SK-N-SH (cell line): ENCODE results near the gene GOLGA6D. TPM values are rescaled to one million over a fixed set of nuclear protein-coding genes. Genes with fewer than 3 reads are reported as not detected.
"Not testable (repeated sequence)": the region's sequence is repeated elsewhere in the genome, so short reads cannot be mapped to it uniquely, and the experiment has no call there.

Experiments
- CTCF ChIA-PET: fragments of 300-600, 350-600 bp; formaldehyde crosslinking; extraction: SDS; loops from one replicate; lab custom pipeline; 2021; lab: Yijun Ruan, JAX
- POLR2A ChIA-PET: fragments of 350-600 bp; sonication (Branson Sonifier 250); formaldehyde crosslinking; extraction: SDS; loops from one replicate; lab custom pipeline; 2020; ENCODE audit warnings: antibody characterized with exemption, inconsistent platforms; lab: Yijun Ruan, JAX
- DNase-seq: peaks from one replicate; pipeline ENCODE4 v3.0.0; 2012
- H2AFZ ChIP-seq: fragments of 200-600 bp; sonication (generic); 2 replicates; pipeline ENCODE4 v1.8.1; 2016; ENCODE audit warnings: antibody characterized with exemption, mild to moderate bottlenecking, low read depth
- H3F3A ChIP-seq: fragments of 200-600 bp; sonication (generic); replicated peaks from 2 replicates; pipeline ENCODE3; 2016; ENCODE audit warnings: antibody characterized with exemption, mild to moderate bottlenecking; ENCODE audit not compliant: insufficient read depth
- H3K27ac ChIP-seq, 2 experiments: fragments of 200-500 bp in 1 of 2; fragments of 200-600 bp in 1 of 2; sonication (Bioruptor generic) in 1 of 2; sonication (generic), shearing (Covaris generic) in 1 of 2; 2 replicates each; pipeline versions ENCODE4 v1.5.1 to v1.6.1; 2014 to 2016; ENCODE audit warnings: low read depth in 2 of 2, inconsistent platforms in 1 of 2, low read length in 1 of 2, mild to moderate bottlenecking in 1 of 2, mixed read lengths in 1 of 2
- H3K27me3 ChIP-seq: fragments of 200-600 bp; sonication (generic), shearing (Covaris generic); 2 replicates; pipeline ENCODE4 v1.6.1; 2016; ENCODE audit warnings: mixed run types; ENCODE audit not compliant: insufficient read depth
- H3K36me3 ChIP-seq, 2 experiments: fragments of 200-500 bp in 1 of 2; fragments of 200-600 bp in 1 of 2; sonication (Bioruptor generic) in 1 of 2; sonication (generic) in 1 of 2; replicated peaks in 1 of 2; 2 replicates each; pipeline versions ENCODE3 to v1.5.1; 2014 to 2016; ENCODE audit warnings: low read length in 1 of 2, mild to moderate bottlenecking in 1 of 2; ENCODE audit not compliant: insufficient read depth in 2 of 2, control insufficient read depth in 1 of 2
- H3K4me1 ChIP-seq, 2 experiments: fragments of 200-500 bp in 1 of 2; fragments of 200-600 bp in 1 of 2; sonication (Bioruptor generic) in 1 of 2; sonication (generic), shearing (Covaris generic) in 1 of 2; 2 replicates each; pipeline versions ENCODE4 v1.5.1 to v1.6.1; 2014 to 2016; ENCODE audit warnings: low read depth in 1 of 2, low read length in 1 of 2, mixed run types in 1 of 2; ENCODE audit not compliant: insufficient read depth in 2 of 2, control insufficient read depth in 1 of 2
- H3K4me2 ChIP-seq: fragments of 200-600 bp; sonication (generic), shearing (Covaris generic); 2 replicates; pipeline ENCODE4 v1.6.1; 2017; ENCODE audit warnings: mixed run types
- H3K4me3 ChIP-seq, 2 experiments: fragments of 200-500 bp in 1 of 2; fragments of 200-600 bp in 1 of 2; sonication (Bioruptor generic) in 1 of 2; sonication (generic), shearing (Covaris generic) in 1 of 2; 2 replicates each; pipeline versions ENCODE4 v1.5.1 to v1.8.1; 2014 to 2016; ENCODE audit warnings: low read depth in 2 of 2, inconsistent platforms in 1 of 2, low read length in 1 of 2, mild to moderate bottlenecking in 1 of 2, mixed read lengths in 1 of 2, moderate library complexity in 1 of 2
- H3K79me2 ChIP-seq: fragments of 200-600 bp; sonication (generic); 2 replicates; pipeline ENCODE4 v1.8.1; 2017; ENCODE audit warnings: mild to moderate bottlenecking; ENCODE audit not compliant: insufficient read depth
- H3K9ac ChIP-seq: fragments of 200-600 bp; sonication (generic); 2 replicates; pipeline ENCODE4 v1.6.1; 2017; ENCODE audit warnings: mixed run types
- H3K9me2 ChIP-seq: fragments of 200-600 bp; sonication (generic); 2 replicates; pipeline ENCODE4 v1.6.1; 2017; ENCODE audit warnings: mixed run types
- H3K9me3 ChIP-seq: fragments of 200-600 bp; sonication (generic); 2 replicates; pipeline ENCODE4 v1.6.1; 2017; ENCODE audit warnings: mixed run types, mild to moderate bottlenecking, moderate library complexity
- H4K20me1 ChIP-seq: fragments of 200-600 bp; sonication (generic); 2 replicates; pipeline ENCODE4 v1.6.1; 2017; ENCODE audit warnings: mild to moderate bottlenecking, mixed run types; ENCODE audit not compliant: insufficient read depth
- WGBS: methylation state at CpG from one replicate; pipeline ENCODE4 v1.1.6; 2017; ENCODE audit warnings: low lambda C conversion rate; 5-methylcytosine and 5-hydroxymethylcytosine counted together
- polyA plus RNA-seq, 3 experiments: library from polyadenylated mRNA; depleted of rRNA; stranded (reverse); fragments of >200 nt; gene quantifications; 2 replicates each; pipeline ENCODE4 v1.2.3, GENCODE V29; 2012

The GOLGA6D gene
- polyA plus RNA-seq, 1 of the 3 experiments (the other 2 are of a cell fraction): 0.02 TPM

- DNase-seq, CTCF ChIA-PET, H4K20me1 ChIP-seq, H3K9me2 ChIP-seq, H3K27ac ChIP-seq, H3K4me3 ChIP-seq, H3K4me2 ChIP-seq, H3F3A ChIP-seq, POLR2A ChIA-PET, H3K79me2 ChIP-seq, H3K9ac ChIP-seq, H3K36me3 ChIP-seq, H2AFZ ChIP-seq, H3K4me1 ChIP-seq, H3K9me3 ChIP-seq: not testable (repeated sequence)
- H3K27me3 ChIP-seq: peaks cover 26% of the 10 kb centered on the region; the same call in 1 of the 2 replicates
- 43% methylated on average over 4 of the region's 4 CpGs for WGBS
These were observed 30.4 kb upstream of the GOLGA6D start for GRCh38 chr15:75252285-75252684.

DNA sequence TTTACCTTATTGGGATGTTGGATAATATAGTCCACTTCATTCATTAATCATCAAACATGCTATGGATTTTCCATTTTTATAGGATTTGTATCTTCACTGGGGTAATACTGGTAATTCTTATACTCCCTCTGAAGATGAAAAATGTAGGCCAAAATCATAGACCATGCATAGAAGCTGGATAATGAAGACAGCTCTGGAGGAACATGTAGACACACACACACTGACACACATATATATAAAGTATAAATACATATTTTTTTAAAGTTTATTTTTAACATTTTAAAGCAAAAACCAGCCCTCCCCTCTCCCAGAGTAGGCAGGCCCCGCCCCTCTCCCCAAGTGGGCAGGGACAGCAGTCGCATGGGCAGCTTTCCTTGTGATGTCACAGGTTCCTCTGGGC is 24.6 kb upstream of the GOLGA6D start, which contains the start of gene GOLGA6C:
Gene GOLGA6C, plus strand, starts transcription at position 301 of the 400 bp plus-strand sequence. CDS start 265 bp downstream, outside the sequence.
- H3F3A ChIP-seq, POLR2A ChIA-PET, H3K9me3 ChIP-seq, H3K27me3 ChIP-seq, H3K9me2 ChIP-seq, DNase-seq, CTCF ChIA-PET, H2AFZ ChIP-seq, H3K4me2 ChIP-seq, H3K9ac ChIP-seq, H4K20me1 ChIP-seq, H3K4me1 ChIP-seq, H3K36me3 ChIP-seq, H3K79me2 ChIP-seq, H3K27ac ChIP-seq, H3K4me3 ChIP-seq: not testable (repeated sequence)
- WGBS: no CpG with 5 or more reads among the region's 2 CpGs

GRCh38 chr15:75258620-75259343 is 23.9 kb upstream of the GOLGA6D start:
- H3K27me3 ChIP-seq, H3K9me2 ChIP-seq, H3K9me3 ChIP-seq, CTCF ChIA-PET, H3K27ac ChIP-seq, H3K36me3 ChIP-seq, H3K4me3 ChIP-seq, H3K4me1 ChIP-seq, H3K4me2 ChIP-seq, H2AFZ ChIP-seq, H4K20me1 ChIP-seq, H3F3A ChIP-seq, DNase-seq, H3K9ac ChIP-seq, POLR2A ChIA-PET, H3K79me2 ChIP-seq: not testable (repeated sequence)
- WGBS: 59% methylated on average over 8 of the region's 16 CpGs

GRCh38 chr15:75259873-75260272 is 22.8 kb upstream of the GOLGA6D start:
- CTCF ChIA-PET, H4K20me1 ChIP-seq, H3K9me2 ChIP-seq, H2AFZ ChIP-seq, H3K9ac ChIP-seq, POLR2A ChIA-PET, H3K9me3 ChIP-seq, DNase-seq, H3K27me3 ChIP-seq, H3K79me2 ChIP-seq, H3K4me3 ChIP-seq, H3K4me1 ChIP-seq, H3K36me3 ChIP-seq, H3K27ac ChIP-seq, H3F3A ChIP-seq, H3K4me2 ChIP-seq: not testable (repeated sequence)
- WGBS: no CpG with 5 or more reads among the region's 3 CpGs

DNA sequence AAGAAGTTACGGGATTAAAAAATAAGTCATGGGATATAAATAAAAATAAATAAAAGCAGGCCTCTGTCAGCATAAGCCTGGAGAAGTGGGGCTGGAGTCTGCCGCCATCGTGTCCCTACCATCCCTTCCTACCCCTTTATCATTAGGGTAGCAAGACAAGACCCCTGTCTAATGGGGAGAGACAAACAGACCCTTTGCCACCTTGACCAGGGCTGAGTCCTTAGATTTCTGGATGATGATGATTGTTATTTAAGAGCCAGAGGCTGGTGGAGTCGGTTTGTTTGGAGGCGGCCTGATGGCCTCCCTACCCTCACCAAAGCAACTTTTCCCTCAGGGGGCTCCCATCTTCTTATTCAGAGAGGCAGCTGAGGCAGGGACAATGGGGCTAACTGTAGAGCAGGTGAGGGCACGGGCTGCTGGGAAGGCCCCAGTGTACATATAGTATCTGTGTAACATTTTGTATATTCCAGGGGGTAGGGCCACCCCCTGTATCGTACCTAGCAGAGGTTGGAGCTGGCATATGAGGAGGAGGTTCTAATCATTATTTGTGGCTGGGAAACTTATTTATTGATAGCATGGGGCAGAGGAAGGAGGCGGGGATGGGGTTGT is 8.8 kb upstream of the GOLGA6D start:
- H3K9me2 ChIP-seq, H2AFZ ChIP-seq, H3K9me3 ChIP-seq, H3F3A ChIP-seq, DNase-seq, H3K4me2 ChIP-seq, H3K9ac ChIP-seq, H3K27ac ChIP-seq, H3K4me3 ChIP-seq, H3K4me1 ChIP-seq, H4K20me1 ChIP-seq, H3K36me3 ChIP-seq, H3K27me3 ChIP-seq, H3K79me2 ChIP-seq, POLR2A ChIA-PET: not testable (repeated sequence)
- 78% methylated on average over 3 of the region's 8 CpGs for WGBS
- CTCF ChIA-PET: interaction anchor here (1.3 kb wide), 3 partner anchors 244 to 966 kb away, joined by 3 to 9 read pairs (median 9); no protein-coding TSS in a partner anchor
